Body of pancreas (tissue), 4 donors: ENCODE results near the gene PLOD1.

Source experiments
- POLR2A ChIP-seq, 3 donors: fragments of 450-650 bp; IDR thresholded peaks; one replicate each; pipeline ENCODE4 v1.6.1; 2016; ENCODE audit warnings: antibody characterized with exemption in 3 of 3, mild to moderate bottlenecking in 2 of 3
- TF ChIP-seq, protein P1 (sequence below), 7 experiments: fragments of 450-650 bp in 4 of 7; fragments of 200-600 bp in 3 of 7; sonication (generic) in 3 of 7; IDR thresholded peaks; one replicate each; pipeline ENCODE4 v1.5.1; 2016 to 2019; ENCODE audit warnings: antibody characterized with exemption in 7 of 7

GRCh38 chr1:12015001-12015491, 80.5 kb downstream of the PLOD1 start:
- TF ChIP-seq, protein P1, sequence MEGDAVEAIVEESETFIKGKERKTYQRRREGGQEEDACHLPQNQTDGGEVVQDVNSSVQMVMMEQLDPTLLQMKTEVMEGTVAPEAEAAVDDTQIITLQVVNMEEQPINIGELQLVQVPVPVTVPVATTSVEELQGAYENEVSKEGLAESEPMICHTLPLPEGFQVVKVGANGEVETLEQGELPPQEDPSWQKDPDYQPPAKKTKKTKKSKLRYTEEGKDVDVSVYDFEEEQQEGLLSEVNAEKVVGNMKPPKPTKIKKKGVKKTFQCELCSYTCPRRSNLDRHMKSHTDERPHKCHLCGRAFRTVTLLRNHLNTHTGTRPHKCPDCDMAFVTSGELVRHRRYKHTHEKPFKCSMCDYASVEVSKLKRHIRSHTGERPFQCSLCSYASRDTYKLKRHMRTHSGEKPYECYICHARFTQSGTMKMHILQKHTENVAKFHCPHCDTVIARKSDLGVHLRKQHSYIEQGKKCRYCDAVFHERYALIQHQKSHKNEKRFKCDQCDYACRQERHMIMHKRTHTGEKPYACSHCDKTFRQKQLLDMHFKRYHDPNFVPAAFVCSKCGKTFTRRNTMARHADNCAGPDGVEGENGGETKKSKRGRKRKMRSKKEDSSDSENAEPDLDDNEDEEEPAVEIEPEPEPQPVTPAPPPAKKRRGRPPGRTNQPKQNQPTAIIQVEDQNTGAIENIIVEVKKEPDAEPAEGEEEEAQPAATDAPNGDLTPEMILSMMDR (IDR thresholded peaks at IDR 0.05), result no peak
- TF ChIP-seq POLR2A (IDR thresholded peaks at IDR 0.05), result no peak
